ENCODE results near the gene ANKRD33.

ANKRD33 gene, protein sequence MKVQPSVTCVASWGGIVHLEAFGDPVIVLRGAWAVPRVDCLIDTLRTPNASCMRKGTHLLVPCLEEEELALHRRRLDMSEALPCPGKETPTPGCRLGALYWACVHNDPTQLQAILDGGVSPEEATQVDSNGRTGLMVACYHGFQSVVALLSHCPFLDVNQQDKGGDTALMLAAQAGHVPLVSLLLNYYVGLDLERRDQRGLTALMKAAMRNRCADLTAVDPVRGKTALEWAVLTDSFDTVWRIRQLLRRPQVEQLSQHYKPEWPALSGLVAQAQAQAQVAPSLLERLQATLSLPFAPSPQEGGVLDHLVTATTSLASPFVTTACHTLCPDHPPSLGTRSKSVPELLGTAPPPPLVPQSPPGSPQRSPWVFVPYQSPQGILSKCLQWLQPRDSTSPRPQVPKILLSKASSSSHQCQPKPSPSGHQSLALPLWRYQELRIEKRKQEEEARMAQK

DNA sequence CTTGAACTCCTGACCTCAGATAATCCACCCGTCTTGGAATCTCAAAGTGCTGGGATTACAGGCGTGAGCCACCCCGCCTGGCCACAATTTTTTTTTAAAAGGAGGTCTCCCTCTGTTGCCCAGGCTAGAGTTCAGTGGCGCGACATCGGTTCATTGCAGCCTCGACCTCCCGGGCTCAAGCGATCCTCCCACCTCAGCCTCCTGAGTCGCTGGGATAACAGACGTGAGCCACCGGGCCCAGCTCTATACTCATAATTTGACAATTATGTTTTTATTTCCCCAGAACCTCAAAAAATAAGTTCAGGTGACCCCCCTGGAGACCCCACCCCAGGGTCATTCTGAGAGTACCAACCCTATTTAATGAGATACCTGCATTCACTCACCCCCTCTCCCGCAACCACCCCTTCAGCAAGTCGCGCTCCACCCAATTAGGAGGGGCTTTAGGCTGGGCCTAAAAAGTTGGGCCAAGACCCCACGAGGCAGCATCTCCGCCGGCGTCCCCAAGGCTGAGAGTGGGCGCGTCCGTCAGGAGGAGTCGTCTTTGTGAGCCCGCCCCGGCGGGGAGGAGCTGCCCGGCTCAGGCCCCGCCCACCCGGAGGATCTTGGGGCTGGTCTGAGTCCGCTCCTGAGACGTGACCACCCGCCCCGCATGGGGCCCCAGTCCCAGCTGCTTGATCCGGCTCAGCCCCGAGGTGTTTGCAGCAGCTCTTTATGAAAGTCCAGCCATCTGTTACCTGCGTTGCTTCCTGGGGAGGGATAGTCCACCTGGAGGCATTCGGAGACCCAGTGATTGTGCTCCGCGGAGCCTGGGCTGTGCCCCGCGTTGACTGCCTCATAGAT lies at the start of gene ANKRD33:
Gene ANKRD33, plus strand, starts transcription at position 628 of the 840 bp plus-strand sequence. Its CDS starts 84 bp downstream, at position 712.
- DNase-seq (ENCODE audit: low read depth): no peak

DNA sequence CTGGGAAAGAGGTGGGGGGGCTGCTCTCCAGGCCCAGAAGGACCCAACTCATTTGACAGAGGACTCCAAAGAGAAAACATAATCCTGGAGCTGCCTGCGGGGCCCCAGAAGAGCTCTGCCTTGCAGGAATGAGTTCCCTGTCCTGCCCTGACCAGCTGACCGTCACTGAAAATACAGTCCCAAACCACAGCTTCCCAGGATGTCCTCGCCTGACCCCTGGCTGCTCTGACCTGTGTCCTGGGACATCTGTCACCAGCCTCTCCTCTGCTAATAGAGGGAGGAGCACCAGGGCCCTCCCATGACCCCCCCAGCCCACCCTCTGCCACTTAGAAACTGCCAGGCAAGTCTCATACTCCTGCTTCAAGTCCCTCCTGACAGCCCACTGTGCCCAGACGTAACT lies 49.1 kb upstream of the ANKRD33 start:
- no peak for DNase-seq (ENCODE audit: low read depth)

DNA sequence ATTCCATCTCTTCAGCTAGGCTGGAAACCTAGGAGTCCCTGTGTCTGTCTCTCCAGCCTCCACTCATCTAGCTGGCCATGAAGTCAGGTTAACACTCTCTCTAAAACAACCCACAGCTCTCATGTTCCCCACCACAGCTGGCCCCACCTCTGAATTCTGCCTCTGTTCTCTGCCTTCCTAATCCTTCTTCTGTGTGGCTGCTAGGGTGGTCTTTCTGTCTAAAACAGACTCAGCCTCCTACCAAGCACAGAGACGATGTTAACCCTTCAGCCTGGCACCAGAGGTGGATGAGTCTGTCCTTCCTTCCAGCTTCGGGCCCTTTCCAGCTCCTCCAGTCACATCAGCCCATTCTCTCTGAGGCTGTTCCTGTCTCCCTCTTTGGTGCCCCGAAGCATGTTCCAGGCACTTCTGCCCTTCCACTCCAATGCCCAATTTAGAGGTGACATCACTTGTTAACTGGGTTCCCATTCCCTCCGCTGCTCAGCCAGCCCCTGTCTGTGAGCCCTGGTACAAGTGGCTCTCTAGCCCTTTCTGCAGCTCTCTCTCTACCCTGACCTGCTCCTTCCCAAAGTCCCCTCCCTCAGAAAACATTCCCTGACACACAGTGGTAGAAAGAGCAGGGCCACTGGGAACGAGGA lies 48.5 kb upstream of the ANKRD33 start:
- no peak for DNase-seq (ENCODE audit: low read depth)

DNA sequence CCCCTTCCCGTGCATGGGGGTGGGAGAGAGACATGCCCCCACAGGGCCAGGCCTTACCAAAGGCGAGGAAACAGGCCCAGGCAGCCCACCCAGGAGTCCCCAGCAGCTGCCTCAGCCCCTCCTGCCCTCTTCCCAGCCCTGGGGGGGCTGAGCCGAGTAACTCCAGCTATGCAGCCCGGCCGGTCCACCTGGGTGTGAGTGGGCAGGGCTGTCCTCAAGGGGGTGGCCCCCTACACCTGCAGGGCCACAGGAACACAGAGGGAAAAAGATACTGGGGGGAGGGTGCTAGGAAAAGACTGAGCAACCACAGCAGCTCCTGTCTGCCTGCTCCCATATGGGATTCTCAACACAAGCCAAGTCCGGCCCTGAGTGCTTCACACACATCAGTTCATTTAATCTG lies 46.9 kb upstream of the ANKRD33 start:
- no peak for DNase-seq (ENCODE audit: low read depth)

DNA sequence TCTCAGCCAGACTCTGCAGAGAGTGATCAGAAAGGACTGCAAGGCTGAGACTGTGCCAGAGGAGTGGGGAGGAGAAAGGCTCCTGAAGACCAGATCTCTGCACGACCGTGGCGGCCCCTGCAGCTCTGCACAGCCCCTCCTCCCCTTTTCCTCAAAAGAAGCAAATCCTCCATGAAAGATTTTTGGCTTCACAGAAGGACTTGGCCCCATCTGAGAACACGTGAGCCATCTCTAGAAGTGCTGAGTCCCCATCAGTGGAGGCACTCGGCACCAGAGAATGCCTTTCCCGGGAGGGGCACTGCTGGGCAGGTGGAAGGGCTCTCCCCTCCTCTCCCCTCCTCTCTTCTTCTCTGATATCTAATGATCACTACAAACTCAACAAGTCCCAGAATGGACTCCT lies 46.2 kb upstream of the ANKRD33 start:
- no peak for DNase-seq (ENCODE audit: low read depth)

DNA sequence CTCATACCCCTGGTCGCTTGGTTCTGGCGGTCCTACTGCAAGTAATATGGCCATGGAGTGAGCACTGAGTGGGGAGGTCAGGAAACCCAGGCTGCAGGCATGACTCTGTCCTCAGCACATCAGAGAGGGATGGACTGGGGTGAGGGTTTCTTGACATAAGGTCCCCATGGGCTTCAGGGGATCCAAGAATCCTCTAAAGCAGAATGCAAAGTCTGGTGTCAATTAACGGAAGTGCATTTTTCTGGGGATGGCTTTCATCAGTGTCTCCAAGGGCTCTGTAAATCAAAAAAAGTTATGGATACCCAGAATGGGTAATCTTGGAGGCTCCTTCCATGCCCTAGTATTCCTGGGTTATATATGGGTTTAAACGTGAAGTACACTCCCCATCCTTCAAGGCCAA lies 43.0 kb upstream of the ANKRD33 start:
- no peak for DNase-seq (ENCODE audit: low read depth)

DNA sequence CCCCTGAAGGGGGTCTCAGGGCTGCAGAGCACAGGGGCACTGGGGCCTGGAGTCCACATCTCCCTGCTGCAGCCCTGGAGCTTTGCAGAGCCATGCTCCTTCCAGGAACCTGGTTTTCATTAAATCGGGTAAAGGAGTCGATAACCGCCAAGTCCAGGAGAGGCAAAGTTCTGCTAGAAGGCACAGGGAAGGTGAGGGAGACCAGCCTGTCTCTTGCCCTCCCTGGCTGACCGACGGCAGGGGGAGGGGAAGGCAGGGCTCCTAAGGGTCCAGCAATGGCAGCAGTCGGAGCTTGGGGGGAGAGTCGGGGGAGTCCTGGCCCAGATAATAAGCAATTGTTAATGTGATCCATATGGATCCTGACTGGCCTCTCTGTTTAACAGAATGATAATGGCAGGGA lies 42.4 kb upstream of the ANKRD33 start:
- DNase-seq (ENCODE audit: low read depth): no peak

DNA sequence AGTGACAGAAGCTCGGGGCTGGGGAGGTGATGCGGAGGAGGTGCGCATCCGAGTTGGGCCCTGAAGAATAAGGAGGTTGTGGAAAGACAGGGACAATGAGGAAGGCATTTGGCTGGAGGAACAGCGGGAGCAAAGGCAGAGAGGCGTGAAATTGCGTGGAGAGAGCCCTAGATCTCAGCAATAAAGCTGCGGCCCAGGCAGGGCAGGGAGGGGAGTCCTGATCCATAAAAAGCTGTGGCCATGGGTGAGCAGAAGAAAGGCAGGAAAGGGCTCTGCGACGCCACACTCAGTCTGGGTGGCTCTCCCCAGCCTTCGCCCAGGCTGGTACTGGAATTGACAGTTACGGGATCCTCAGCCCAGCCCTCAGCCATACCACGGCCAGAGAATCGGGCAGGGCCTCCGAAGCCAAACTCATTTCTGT lies 41.6 kb upstream of the ANKRD33 start:
- no peak for DNase-seq (ENCODE audit: low read depth)

DNA sequence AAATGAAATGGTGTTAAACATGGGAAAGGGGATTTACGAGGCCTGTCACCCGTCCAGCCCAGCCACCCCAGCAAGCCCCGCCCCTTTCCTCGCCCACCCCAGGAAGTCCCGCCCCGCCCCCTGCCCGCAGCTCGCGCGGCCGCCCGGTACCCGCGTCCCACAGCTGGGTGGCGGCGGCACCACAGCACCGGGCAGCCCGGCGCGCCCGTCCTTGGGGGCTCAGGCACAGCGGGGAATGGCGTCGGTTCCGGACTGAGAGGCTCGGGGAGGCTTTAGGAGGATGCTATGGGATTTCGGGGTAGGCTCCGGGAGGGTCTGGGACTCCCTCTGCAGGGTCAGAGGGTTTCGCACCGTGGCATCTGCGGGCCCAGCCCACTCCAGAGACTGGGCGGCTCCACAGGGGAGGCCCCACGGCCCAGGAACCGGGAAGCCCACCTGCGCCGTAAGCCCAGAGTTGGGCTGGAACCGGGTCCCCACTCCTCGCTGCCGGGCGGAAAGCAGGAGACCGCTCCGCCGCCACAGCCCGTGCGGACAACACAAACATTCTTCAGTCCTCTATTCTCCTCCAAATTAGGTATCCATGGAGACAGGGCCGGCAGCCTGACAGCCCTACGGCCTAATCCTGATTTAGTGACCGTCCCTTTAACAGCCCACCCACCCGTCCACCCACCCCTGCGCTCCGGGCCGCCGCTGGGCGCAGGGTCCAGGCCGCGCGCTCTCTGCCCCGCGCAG lies 40.8 kb upstream of the ANKRD33 start:
- no peak for DNase-seq (ENCODE audit: low read depth)

DNA sequence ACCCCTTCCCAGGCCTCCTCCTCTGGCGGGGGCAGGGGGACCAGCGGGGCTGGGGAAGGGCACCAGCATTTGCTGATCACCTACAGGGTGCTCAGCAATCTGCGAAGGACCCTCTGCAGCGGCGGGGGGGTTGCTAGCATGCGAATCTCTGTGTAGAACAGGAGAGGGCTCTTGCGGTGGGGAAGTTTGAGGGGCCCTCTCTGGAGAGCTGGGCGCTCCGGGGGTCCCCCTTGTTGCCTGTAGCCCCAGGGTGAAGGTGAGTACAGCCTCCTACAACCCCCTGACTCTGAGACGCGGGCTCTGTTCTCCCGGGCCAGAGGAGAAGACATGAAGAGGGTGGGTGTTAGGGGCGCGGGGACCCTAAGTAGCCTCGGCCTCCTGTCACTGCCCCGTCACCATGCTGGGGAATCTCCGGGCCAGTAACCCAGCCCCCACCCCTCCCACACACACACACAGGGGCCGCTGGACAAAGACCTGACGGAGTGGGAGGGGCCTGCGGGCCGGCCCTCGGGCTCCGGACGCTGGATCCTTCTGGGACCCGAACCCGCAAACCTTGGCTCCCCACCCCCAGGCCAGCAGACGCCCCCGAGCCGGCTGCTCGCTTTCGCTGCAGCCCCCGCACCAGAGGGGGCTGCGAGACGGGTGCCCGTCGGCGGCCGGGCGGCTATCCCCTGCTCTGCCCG lies 40.1 kb upstream of the ANKRD33 start:
- no peak for DNase-seq (ENCODE audit: low read depth)

DNA sequence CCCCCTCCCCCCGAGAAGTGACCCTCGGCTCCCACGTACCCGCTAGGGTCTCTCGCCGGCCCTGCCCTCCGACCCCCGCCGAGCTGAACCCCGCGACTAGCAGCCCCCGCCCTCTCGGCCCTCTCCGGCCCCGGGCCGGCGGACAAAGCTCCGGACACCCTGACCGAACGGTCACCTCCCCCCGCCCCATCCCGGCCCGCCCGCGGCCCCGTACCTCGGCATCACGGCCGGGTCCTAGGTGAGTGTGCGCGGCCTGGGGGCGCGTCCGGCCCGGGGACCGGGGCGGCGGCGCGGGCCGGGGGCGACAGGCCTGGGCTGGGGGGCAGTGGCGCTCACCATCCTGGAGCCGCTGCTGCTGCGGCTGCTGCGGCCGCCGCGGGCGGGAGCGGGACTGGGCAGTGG lies 39.6 kb upstream of the ANKRD33 start, which contains the start of gene FIGNL2:
Gene FIGNL2, minus strand, starts transcription at position 393 of the 402 bp plus-strand sequence. CDS start 26,305 bp downstream, outside the sequence.
- no peak for DNase-seq (ENCODE audit: low read depth)

DNA sequence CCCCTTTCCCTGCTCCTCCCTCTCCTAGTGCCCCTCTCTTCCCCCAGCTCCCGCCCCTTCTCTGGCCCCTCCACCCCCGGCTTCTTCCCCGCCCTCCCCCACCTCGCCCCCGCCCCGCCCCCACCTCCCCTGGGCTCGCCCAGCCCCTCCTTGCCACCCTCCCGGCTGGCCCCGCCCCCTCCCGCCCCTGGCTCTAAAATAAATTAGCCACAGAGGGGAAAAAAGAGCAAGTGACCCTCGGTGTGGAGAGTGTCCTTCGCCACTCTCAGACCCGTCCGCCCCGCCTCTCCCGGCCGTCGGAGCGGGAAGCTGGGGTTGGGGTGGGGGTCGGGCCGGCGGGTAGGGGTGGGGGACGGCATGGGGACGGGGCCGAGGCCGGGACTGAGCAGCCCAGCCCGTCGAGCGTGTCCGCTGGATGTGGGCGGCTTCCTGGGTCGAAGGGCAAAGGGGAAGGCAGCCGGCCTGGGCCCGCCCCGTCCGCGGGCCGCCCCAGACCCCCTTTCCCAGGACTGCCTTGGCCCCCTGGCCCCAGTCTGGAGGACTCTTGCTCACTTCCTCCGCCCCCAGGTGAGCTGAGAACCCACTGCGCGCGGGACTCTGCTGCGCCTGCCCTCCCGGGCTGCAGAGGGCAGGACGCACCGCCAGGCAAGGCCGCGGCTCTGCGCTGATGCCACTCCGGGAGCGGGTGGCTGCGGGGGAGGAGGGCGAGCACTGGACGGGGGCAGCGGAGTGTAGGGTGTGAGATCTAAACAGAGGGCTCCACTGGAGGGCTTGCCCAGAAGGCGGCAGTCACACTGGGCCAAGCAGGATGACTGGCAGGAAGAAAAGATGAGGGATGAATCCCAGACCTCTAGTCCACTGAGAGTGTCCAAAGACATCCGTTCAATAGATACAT lies 38.8 kb upstream of the ANKRD33 start:
- no peak for DNase-seq (ENCODE audit: low read depth)

DNA sequence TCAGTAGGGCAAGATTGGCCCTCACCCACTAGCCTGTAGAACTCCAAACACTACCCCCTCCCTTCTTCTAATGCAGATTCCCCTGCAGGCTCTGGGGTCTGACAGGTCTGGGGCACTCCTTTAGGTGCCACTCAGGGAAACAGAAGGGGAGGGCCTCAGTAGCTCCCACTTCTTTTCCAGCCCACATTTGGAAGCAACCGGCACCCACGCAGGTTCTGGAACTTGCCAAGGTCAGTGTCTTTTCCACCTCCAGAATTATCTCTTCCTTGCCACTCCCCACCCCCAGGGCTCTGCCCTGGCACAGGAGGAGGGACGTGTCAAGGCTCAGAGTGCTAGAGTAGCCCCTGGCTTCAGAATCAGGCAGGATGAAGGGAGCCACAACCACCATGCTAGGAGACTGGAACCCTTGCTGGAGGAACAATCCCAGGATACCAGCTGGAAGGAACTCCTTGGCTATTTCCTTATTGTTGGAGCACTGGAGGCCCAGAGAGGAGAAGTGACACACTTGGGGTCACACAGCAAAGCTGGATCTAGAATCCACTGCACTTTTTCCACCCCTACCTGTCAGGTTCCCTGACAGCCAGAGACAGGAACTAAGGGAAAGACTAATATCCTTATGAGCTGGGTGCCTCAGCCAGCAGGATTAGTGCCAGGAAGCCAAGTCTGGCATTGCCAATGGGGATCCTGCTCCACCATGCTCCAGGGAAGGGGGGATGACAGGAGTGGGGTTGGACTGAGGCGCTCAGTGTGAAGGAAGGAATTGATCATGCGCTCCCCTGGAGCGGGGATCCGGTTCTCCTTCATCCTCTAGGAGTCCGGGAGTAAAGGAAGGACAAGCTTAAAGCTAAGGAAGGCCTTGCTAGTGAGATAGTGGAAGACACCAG lies 37.6 kb upstream of the ANKRD33 start:
- no peak for DNase-seq (ENCODE audit: low read depth)

DNA sequence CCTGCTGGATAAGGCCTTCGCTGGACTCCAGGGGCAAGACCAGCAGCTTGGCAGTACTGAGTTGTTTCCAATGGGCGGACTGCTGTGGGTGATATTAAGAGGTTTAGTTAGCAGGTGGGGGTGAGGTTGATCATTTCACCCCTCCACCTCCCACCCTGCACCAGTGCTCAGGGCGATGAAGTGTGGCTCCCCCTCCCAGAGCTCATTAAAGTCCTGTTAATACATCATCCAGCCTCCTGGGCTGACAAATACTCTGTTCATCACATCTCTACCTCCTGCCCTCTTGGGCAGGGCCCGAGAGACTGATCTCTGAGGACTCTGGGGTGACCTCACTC lies 37.0 kb upstream of the ANKRD33 start:
- DNase-seq (ENCODE audit: low read depth): no peak

DNA sequence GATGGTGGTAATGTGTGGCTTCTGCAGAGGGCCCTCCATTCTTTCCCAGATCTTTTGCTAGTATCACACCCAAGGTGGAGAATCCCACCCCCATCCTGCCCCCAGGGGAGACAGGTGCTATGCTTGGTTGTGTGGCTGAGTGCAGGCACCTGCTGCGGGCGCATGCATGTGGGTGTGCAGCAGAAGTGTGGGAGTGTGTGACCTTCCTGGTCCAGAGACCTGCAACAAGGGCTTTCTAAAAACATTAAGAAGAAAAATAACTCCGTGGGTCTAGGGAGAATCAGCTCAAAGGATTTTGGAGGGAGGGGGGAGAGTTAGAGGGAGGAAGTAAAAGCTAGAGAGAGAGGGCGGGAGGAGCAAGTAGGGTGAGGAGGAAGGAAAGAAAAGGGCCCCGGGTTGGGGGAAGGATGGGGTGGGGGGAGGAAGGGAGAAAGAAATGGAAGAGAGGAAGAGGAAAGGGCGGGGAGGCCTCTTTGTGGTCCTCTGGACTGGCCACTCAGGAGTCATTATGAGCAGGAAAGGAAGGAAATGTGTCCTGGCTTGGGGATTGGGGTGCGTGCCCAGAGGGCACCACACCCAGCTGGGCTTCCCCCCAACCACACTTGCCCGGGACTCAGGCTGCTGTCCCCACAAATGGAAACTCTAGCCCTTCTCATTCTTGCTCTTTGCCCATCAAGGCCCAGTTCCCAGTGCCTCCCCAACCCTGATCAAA lies 36.3 kb upstream of the ANKRD33 start:
- no peak for DNase-seq (ENCODE audit: low read depth)

DNA sequence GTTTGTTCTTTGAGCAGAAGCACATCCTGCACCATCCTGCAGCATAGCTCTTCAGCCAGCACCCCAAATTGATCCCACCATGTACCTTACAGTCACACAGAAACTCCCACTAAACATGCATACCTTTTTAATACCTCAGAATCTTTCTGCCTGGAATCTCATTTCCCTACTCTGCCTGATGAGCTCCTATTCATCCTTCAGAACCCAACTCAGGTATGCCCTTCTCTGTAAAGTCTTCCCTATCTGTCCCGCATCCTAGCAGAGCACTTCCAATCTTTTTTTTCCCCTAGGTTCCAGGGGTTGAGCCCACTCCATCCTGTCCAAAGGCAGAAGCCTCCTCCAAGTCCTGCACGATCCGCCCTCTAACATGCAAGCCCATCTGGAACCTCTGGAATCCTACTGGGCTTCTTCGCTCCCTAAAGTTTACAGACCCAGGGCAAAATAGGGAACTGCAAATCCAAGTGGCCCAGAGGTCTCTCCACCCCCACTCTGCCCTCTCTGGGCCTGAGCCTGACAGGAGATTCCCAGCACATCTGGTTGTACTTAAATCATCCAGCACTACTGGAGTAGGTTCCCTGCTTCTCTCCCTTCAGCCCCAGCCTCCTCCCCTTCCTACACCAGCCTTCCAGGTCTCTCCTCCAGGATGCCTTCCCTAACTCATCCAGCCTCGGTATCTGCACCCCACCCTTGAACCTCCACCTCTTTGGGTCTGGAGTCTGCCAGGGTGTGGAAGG lies 35.3 kb upstream of the ANKRD33 start:
- peak; percentile 20 for DNase-seq (ENCODE audit: low read depth)

DNA sequence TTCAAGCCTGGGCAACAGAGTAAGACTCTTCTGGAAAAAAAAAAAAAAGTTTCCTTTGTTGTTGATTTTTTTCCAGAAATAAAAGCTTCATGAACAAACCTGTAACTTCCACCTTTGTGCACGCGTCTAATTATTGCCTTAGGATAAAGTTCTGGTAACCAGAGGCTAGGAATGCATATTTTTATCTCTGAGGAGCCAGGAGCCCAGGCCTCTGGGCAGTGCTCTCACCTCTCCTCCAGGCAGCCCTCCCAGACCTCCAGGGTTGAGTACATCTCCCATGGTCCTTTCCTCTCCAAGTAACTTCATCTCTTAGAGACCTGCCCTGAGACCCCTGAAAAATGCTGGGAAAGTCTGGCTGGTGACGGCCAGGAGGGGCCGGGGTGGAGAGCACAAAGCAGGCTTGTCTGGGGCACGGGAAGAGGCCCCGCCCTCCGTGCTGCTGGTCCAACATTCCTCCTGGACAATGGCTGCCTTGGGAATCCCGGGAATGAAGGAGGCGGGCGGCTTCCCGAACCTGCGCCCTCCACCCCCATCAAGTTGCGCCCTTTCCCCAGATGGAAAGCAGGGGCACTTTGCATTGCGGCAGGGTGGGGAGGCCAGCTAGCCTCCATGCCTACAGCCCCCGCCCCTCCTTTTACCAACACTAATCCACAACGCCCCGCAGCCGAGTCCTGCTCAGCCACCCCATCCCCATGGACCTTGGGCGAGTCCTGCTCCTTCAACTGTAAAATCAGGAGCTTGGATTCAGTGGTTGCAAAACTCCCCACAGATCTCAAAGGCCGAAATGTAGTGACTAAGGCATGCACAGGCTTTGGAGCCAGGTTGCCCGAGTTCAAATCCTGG lies 32.1 kb upstream of the ANKRD33 start:
- no peak for DNase-seq (ENCODE audit: low read depth)

Data from GM04504 (cell line).